NCI-H524 treated with DMSO at 0.1 percent for 48 hours (cell line): ENCODE data around the gene MFSD6.

Experiments used
- DNase-seq: peaks from one replicate; lab custom pipeline; 2025; lab: John Stamatoyannopoulos, UW

Gene MFSD6

DNA sequence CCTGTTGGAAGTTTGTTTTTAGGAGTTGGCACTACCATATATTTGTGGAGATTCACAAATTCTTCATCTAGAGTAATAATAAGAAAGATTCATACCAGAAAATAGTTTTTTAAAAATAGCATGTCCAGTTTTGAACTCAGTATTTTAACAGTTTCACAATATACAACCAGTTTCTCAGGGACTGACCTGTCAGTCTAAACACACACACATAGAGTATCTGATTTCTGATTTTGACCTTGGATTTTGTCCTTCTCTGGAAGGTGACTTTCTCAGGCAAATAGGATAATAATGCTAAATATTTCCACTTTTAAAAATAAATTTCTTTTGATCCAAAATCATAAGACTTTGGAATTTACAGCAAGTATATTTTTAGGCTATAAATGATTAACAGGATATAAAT lies 32.0 kb downstream of the MFSD6 start:
- no peak for DNase-seq

DNA sequence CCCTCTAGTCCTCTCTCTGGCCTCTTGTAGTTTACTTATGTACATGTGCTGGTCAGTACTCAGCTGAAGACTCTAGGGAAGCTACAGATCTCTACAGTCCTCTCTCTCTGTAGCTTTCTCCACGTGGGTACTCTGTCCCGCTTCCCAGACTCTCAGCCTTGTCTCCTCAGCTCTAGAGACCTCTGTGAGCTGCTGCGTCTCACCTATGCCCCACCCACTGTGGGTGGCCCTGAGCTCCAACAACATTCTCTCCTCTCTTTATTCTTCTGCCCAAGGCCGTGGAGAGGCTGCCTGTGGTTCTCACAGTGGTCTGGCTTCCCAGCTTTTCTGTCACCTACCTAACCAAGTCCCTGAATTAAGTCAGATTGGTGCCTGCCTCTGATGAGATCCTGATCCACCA lies 33.4 kb downstream of the MFSD6 start:
- no peak for DNase-seq

DNA sequence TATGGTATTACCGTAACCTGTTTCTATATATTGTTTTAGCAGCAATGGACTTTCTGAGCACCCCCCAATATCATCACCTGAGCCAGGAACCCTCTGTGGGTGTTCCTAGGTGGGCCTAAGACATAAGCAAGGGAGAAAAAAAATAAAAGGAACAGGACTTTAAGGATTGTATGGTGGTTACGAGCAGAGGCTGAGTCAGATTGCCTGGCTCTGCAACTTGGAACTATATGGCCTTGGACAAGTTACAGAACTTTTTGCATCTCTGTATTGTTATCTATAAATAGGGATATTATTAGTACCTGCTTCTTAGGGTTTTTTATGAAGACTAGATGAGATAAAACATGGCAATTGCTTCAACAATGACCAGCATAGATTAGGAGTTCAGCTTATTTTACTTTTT lies 34.9 kb downstream of the MFSD6 start:
- no peak for DNase-seq

DNA sequence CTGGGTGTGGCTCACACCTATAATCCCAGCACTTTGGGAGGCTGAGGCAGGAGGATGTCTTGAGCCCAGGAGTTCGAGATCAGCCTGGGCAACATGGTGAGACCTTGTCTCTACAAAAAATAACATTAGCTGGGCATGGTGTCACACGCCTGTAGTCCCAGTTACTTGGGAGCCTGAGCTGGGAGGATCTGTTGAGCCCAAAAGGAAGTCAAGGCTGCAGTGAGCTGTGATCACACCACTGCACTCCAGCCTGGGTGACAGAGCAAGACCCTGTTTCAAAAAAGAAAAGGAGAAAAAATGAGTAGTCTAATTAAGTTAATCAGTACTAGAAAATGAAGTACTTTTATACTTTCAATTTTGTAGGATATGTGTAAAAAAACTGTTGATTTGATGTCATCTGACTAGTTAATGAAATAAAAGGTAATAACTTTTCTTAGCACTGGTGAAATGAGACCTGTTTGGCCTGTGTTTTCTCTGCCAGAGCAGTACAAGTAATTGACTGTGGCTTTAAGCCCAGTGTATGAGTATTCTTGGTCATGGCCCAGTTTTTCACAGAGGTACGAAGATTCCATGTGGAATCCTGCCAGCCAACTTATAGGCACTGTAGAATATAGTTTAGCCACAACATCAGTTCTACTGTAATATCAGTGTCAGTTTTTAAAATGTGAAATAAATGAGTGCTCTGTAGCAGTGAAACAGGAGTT lies 35.8 kb downstream of the MFSD6 start:
- no peak for DNase-seq

DNA sequence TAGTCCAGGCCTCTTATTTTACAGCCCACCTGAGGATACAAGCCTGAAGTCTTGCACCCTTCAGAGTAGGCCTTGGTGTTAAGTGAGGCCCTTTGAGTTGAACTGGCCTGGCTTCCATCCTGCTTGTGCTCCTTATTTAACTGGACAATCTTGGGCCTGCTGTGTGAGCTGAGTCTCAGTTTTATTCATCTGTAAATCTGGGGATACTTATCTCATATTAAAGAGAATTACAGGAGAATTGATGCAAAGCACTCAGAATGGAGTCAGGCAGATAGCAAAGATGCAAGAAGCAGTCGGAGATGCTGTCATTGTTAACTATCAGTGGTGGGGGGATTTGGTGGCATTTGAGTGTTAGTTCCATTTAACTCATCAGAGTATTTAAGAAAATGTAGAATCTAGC lies 36.8 kb downstream of the MFSD6 start:
- DNase-seq: no peak

DNA sequence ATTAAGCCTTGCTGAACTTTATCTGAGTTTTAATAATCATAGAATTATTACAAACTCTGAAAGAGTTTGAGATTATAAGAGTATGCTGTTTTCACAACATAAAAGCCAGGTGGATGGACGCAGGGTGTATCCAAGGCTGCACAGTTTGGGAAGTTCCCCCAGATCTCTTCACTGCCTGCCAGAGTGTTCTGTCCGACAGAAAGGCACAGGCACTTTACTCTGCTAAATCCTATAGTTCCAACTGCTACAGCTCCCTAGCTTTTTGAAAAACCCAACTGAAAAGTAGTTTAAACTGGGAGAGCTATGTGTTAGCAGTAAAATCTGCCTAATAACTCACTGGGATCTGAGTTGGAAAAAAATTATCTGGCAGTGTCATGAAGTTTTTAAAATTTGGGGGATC lies 38.0 kb downstream of the MFSD6 start:
- DNase-seq: no peak

DNA sequence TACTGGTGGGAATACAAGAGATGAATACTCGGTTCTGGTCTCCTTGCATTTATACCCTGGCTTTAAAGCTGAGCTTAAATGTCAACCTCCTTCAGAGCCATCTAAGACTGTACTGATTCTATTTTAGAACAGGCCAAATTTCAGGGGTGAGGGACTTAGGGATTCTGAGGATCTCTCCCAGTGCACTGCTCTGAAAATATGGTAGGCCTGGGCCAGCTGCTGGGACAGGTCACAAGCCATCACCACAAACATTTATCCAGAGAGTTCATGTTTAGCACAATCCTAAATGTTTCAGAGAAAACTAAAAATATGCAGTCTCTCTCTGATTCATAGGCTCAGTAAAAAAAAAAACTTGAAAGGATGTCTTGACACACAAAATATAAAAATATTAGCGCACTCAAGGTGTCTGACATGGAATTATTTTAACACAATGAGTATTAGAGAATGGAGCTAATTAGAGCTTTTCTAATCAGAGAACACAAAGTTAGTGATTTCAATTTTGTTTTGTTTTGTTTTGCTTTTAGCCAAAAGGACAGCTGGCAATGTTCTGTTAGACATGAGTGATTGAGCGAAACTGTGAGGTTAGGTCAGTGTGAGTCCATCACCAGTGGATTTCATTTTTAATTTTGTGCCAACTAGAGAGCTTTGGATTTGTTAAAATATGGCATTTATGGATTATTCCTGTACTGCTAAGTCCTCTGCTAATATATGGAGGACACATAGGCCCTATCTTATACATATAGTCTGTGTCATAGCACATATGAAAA lies 38.8 kb downstream of the MFSD6 start:
- no peak for DNase-seq

- no peak for DNase-seq
These were observed 39.6 kb downstream of the MFSD6 start for GRCh38 chr2:190447766-190448165.

DNA sequence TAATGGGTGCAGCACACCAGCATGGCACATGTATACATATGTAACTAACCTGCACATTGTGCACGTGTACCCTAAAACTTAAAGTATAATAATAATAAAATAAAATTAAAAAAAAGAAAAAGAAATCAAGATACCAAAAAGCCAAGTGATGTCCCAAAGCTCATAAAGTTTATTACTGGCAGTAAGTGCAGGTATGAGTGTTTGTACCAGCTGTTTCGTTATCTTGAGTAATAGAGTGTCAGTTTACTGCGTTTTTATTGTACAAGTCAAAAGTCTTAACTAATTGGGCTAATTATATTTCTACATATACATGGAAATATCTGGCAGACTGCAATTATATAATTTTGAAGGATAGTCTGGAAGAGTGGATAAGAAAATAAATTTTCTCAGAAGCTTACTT lies 41.8 kb downstream of the MFSD6 start:
- no peak for DNase-seq

DNA sequence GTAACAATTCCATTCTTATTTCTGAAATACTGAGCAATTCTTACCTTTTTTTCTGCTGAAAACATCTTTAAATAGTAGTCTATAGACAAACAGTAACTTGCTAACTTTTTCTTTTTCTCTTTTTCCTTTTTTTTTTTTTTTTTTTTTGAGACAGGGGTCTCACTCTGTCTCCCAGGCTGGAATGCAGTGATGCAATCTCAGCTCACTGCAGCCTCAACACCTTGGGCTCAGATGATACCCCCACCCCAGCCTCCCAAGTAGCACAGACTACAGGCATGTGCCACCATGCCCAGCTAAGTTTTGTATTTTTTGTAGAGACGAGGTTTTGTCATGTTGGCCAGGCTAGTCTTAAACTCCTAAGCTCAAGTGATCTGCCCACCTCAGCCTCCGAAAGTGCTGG lies 42.2 kb downstream of the MFSD6 start:
- no peak for DNase-seq

DNA sequence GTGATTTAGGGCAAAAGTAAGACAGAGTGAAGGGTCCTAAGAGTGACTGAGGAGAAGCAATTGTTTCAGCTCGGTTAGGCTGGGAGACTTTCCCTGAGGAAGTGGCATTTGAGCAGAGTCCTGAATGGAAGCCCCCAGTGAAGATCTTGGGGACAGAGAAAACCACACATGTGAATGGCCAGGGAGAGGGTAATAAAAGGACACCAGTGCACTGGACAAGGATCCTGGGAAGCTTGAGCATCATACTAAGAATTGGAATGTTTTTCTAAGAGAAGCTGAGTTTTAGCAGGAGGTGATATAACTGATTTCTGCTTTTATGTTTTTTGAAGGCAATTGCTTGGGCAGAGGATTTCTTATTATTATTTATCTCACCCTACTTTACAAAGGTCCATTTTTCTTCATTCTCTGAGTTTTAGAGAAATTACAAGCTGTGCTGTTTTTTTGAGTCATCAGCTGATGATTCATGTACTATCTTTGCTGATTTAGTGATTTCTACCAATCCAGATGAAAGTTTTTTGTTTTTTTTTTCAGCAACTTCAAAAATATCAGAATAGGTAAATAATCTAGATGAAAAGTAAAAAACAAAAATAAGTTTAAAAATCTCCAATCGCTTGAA lies 43.5 kb downstream of the MFSD6 start:
- DNase-seq: no peak

DNA sequence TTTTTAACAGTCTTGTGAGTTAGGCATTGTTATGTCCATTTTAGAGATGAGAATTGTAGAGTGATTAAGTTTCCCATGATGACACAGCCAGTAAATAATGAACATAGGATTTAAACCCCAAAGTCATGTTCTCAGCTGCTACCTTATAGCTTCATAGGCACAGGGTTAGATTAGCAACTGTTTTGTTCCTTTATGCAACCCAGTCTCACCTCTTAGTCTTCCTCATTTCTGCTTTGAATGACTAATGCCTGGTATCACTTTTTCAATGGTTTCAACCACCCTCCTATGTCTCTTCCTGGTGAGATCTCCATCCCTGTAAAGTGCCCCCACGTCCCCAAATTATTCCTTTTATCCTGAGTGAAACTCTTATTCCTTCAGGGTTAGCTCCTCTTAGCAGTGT lies 44.3 kb downstream of the MFSD6 start:
- no peak for DNase-seq

- no peak for DNase-seq
These were observed 46.6 kb downstream of the MFSD6 start for GRCh38 chr2:190454795-190455194.

GRCh38 chr2:190455358-190456095 lies 47.4 kb downstream of the MFSD6 start:
- DNase-seq: no peak

GRCh38 chr2:190456833-190457232 lies 48.7 kb downstream of the MFSD6 start:
- DNase-seq: no peak

GRCh38 chr2:190457256-190457655 lies 49.1 kb downstream of the MFSD6 start:
- DNase-seq: no peak

GRCh38 chr2:190458352-190459107 lies 50.4 kb downstream of the MFSD6 start:
- DNase-seq: peak; percentile 30

- DNase-seq: no peak
These were observed 51.7 kb downstream of the MFSD6 start for GRCh38 chr2:190459881-190460280.

- DNase-seq: no peak
These were observed 52.3 kb downstream of the MFSD6 start for GRCh38 chr2:190460487-190460886.

DNA sequence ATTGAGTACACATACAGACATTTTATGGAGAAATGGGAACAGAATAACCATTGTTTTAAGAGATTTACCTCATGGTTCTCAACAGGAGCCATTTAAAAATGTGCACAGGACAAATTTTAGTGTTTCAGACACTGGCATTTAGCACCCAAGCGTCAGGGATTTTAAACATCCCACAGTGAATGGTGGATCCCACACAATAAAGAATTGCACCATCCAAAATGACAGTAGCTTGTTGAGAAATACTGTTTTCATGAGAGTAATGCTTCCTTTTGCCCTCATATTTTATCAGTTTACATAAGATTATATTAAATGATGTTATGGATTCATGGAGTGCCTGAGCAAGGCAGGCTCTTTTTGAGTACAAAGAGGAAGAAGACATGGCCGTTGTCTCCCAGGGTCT lies 54.0 kb downstream of the MFSD6 start:
- no peak for DNase-seq

GRCh38 chr2:190462611-190463010 lies 54.5 kb downstream of the MFSD6 start:
- DNase-seq: no peak

- no peak for DNase-seq
These were observed 56.9 kb downstream of the MFSD6 start for GRCh38 chr2:190465060-190465459.
